Left kidney (tissue), 2 donors: ENCODE results near the gene PRRX2. TPM values are rescaled to one million over a fixed set of nuclear protein-coding genes. Genes with fewer than 3 reads are reported as not detected.
"Not testable (repeated sequence)": the region's sequence is repeated elsewhere in the genome, so short reads cannot be mapped to it uniquely, and the experiment has no call there.

Source experiments
- DNase-seq: peaks from one replicate; pipeline ENCODE4 v3.0.0-alpha.2; 2013
- polyA plus RNA-seq: library from polyadenylated mRNA; unstranded; fragments of 120-200 nt; gene quantifications from one replicate; pipeline ENCODE4 v1.2.1, GENCODE V29; 2013; ENCODE audit not compliant: insufficient read length

Gene PRRX2
- polyA plus RNA-seq, 1 donor: 0.52 TPM

- not testable (repeated sequence) for DNase-seq
Observed at GRCh38 chr9:129636343-129636742, 29.1 kb upstream of the PRRX2 start.

GRCh38 chr9:129637102-129637501 is 28.3 kb upstream of the PRRX2 start:
- no peak for DNase-seq

- no peak for DNase-seq
Observed at GRCh38 chr9:129637673-129638439, 27.6 kb upstream of the PRRX2 start.

- DNase-seq: no peak
Observed at GRCh38 chr9:129639034-129639630, 26.3 kb upstream of the PRRX2 start.

- DNase-seq: no peak
Observed at GRCh38 chr9:129639756-129640085, 25.7 kb upstream of the PRRX2 start.

GRCh38 chr9:129640086-129640870 is 25.2 kb upstream of the PRRX2 start:
- no peak for DNase-seq

GRCh38 chr9:129640871-129641749 is 24.3 kb upstream of the PRRX2 start:
- DNase-seq: no peak

- peak; percentile 96 for DNase-seq
Observed at GRCh38 chr9:129641750-129642585, 23.5 kb upstream of the PRRX2 start, which contains the start of gene ASB6. Gene ASB6, minus strand, starts transcription at chr9:129642151. Its CDS starts 152 bp downstream, at chr9:129641999.

GRCh38 chr9:129643706-129644105 is 21.7 kb upstream of the PRRX2 start:
- no peak for DNase-seq

GRCh38 chr9:129644365-129644764 is 21.1 kb upstream of the PRRX2 start:
- no peak for DNase-seq

GRCh38 chr9:129644902-129645301 is 20.5 kb upstream of the PRRX2 start:
- DNase-seq: no peak

- no peak for DNase-seq
Observed at GRCh38 chr9:129646252-129646651, 19.2 kb upstream of the PRRX2 start.

- DNase-seq: no peak
Observed at GRCh38 chr9:129646654-129647053, 18.8 kb upstream of the PRRX2 start.

GRCh38 chr9:129647635-129648034 is 17.8 kb upstream of the PRRX2 start:
- DNase-seq: no peak

GRCh38 chr9:129648092-129648763 is 17.2 kb upstream of the PRRX2 start:
- no peak for DNase-seq

GRCh38 chr9:129648764-129649115 is 16.7 kb upstream of the PRRX2 start:
- DNase-seq: no peak

- no peak for DNase-seq
Observed at GRCh38 chr9:129649726-129650679, 15.4 kb upstream of the PRRX2 start.

GRCh38 chr9:129650680-129651235 is 14.7 kb upstream of the PRRX2 start:
- no peak for DNase-seq
